TTC549 (cell line): ENCODE data around the gene SNW1.
"Not testable (repeated sequence)": the region's sequence is repeated elsewhere in the genome, so short reads cannot be mapped to it uniquely, and the experiment has no call there.

Source experiments
- FAIRE-seq: peaks from 2 replicates; lab custom pipeline; 2012; peaks lifted over from hg19 to GRCh38; lab: Jason Lieb, UNC

SNW1 gene

DNA sequence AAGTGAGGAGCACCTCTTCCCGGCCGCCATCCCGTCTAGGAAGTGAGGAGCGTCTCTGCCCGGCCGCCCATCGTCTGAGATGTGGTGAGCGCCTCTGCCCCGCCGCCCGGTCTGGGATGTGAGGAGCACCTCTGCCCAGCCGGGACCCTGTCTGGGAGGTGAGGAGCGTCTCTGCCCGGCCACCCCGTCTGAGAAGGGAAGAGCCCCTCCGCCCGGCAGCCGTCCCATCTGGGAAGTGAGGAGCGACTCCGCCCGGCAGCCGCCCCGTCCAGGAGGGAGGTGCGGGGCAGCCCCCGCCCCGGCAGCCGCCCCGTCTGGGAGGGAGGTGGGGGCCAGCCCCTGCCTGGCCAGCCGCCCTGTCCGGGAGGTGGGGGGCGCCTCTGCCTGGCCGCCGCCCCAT lies 13.5 kb downstream of the SNW1 start:
- FAIRE-seq, result not testable (repeated sequence)

DNA sequence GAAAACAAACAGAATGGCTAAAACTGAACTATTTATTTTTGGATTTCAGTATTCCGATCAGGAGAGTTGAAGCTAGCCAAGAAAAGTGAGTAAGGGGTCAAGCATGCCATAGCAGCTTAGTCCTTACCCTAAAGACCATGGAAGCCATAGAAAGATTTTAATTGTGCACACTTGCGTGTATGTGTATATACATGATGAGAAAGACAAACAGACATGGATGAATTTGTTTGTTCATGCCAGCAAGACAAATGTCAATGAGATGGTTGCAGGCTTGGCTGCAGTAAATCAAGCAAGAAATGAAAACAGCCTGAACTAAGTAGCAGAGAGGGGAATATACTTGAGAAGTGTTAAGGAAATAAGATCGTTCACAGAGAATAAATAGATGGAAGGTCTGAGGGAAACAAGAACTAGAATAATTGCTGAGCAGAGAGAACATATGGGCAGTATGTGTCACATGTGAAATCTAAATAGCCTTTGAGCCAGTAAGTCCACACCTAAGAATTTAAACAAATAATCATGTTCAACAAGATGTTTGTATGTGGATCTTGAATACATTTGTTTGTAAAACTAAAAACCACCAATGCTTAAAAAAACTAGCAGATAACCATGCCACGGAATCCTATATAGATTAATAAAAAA lies 14.8 kb downstream of the SNW1 start:
- no peak for FAIRE-seq

DNA sequence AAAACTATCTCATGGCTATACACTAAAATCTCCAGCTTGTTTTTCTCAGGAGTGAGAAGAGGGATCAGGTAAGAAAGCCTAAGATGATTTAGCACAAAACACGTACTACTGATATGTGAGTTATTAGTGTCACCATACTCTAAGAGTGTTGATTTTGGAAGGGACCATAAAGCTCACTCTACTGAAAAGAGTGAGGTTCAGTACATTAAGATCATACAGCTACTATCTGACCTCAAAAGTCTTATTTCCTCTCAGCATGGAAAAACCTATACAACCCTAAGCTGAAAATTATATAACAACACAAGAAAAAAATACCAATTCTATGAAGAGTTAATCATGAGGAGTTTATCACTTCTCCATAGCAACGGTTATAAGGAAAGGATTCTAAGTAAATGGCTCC lies 19.5 kb downstream of the SNW1 start:
- no peak for FAIRE-seq

- no peak for FAIRE-seq
Observed at GRCh38 chr14:77738559-77739250, 22.3 kb downstream of the SNW1 start.

DNA sequence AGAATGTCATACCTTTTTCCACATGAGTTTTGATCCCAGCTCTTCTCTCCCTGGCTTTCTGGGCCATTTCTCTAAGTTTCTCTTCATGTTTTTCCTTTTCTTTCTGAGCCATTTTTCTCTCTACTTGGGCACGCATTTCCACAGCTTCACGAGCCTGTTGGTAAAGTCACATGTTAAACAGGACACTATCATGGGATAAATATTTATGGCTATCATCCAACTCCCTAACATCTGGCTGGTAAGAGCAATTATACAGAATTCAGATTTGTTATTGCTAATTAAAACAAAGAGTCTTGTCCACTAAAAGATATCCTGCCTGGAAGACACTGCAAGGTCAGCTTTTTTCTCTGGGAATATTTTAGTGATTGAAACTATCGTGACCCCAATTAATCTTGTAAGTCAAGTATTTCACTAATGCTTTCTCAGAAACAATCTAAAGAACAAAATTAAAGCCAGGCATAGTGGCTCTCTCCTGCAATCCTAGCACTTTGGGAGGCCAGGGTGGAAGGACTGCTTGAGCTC lies 29.9 kb downstream of the SNW1 start:
- no peak for FAIRE-seq

DNA sequence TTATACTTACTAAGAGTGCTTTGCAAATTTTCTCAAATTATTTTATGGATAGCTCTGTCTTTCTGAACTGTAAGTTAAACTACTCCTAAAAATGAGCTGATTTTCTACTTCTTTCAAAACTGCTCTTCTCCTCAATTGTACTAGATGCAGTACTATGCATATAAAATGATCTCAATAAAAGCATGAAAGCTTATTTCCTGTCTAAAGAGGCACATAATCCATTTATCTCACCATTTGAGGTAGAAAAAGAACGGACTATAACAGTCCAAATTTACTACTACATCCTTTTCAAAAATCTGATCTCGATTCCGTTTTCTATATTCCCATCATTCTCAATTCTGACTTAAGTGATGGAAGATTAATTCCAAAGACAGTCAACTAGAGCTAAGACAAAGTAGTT lies 38.7 kb downstream of the SNW1 start:
- no peak for FAIRE-seq

- FAIRE-seq, result no peak
Observed at GRCh38 chr14:77721437-77721836, 39.5 kb downstream of the SNW1 start.

DNA sequence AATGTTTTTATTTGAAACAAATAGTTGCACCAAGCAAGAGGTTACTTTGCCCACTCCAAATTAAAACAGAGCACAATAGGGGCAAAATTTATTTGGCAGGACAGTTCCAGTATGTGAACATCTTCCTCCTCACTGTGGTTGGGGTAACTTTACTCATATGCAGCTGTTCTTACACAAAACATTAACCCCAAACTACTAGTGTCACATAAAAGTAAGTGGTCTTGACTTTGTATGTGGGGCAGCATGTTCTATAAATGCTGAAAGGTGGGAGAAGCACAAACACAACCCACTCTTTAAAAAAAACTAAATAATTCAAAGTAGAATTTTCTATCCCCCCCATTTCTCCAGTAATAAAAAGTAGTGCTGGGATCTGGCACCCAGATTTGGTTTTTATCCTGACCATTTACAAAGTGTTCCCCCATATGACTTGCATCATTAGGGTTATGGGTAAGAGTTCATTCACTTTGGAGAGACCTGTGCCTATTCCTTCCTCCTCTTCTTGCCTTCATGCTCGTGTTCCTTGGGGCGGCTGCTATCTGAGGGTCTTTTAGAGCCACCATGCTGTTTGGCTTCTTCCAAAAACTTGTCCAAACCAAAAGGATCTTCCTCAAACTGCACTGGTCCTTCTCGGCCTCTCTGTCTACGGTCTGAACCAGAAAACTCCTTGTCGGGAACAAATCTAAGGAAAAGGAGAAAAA lies 43.2 kb downstream of the SNW1 start:
- no peak for FAIRE-seq

DNA sequence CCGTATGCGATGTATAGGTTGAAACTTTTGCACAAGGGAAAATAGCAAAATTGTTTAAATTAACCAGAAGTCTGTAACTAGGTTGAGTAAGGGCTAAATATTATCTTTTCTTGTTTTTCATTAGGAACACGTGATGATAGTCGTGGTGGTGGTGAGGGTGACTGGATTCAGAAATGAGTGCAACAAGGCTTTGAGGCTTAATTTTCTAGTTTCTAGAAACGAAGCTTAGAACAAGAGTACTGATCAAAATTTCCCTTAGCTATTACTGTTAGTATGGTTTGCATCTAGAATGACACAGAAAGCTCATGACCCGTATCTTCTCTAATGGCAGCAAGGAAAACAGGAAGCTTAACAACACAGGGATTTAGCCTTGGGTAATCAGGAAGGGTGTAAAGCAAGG lies 46.0 kb downstream of the SNW1 start:
- FAIRE-seq, result no peak

- FAIRE-seq, result no peak
Observed at GRCh38 chr14:77710364-77710763, 50.6 kb downstream of the SNW1 start.

DNA sequence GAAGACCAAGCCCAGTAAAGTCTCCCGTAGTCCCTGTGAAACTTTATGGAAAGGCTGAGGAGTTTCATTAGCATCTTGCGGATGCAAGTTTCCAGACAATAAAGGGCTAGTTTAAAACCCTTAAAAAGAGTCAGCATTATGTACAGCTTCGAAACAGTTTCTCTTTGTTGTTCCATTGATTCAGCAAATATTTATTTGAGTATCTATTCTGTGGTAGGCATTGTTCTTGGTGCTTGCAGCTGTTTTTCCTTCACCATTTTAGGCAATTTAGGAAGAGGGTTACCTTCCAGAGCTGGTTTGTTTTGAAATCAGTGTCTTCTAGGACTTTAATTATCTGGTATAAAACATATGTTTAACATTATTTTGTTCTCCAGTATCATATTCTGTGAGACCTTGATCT lies 51.5 kb downstream of the SNW1 start:
- no peak for FAIRE-seq

DNA sequence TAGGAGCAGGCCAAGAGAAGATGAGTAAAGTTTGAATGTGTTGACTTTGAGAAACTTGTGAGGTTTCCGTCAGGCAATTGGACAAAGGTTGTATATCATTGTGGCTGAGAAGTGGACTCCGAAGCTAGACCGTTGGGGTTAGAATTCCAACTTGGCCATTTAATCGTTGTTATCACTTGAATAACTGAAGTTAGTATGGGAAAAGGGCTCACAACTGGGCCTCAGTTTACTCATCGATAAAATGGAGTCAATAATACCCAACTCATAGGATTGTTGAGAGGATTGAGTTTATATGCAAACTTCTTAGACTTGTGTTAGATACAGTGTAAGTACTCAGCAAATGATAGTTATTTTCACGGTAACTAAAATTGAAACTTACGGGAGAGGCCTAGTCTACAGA lies 52.2 kb downstream of the SNW1 start:
- no peak for FAIRE-seq

DNA sequence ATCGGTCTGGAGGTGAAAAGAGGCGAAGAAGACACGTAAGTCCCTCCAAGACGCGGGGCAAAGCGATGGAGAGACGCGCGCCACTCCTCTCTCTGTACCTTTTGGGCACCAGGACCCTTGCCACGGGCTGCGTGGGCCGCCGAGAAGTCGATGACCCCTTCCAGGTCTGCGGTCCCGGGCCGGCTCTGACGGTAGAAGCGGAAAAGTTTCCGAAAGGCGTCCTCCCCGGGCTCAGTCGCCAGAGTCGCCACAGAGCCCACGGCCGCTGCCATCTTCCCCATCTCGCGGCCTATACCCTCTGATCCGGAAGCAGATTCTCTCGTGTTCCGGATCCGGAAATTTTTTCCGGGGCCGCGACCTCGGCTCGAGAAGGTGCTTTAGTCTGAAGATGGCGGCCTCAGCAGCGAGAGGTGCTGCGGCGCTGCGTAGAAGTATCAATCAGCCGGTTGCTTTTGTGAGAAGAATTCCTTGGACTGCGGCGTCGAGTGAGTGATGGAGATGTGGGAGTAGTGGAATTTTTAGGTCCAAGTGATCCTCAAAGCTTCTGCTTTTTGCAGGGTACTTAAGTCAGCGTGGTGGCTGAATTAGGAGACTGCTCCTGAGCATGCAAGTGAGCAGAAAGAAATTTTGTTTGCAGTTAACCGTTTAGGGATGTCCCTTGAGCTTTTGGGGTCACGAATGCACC lies 53.1 kb downstream of the SNW1 start, which contains the start of the genes ALKBH1 and SLIRP:
ALKBH1 (minus strand) TSS at position 300 of the 685 bp plus-strand sequence; CDS start at position 281, 19 bp downstream.
SLIRP (plus strand) TSS at position 380 of the 685 bp plus-strand sequence; CDS start at position 389, 9 bp downstream.
- FAIRE-seq, result no peak

- FAIRE-seq, result no peak
Observed at GRCh38 chr14:77707355-77707723, 53.6 kb downstream of the SNW1 start.

DNA sequence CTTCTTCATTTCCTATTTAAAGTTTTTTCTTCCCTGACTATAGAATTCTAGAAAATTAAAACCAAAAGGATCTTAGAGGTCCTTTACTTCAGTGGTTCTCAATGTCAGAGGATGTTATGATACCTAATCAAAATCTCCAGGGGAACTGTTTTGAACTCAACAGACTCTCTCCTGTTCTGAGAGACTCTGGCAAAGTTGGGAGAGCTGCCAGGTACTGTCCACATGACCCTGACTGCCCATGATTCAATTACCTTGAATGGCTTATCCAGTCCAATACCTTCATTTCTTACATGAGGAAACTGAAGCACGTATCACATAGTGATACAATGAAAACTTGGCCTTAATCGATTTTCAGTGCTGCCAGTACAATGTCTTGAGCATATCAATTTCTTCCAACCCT lies 69.7 kb downstream of the SNW1 start:
- no peak for FAIRE-seq

- no peak for FAIRE-seq
Observed at GRCh38 chr14:77682158-77682553, 78.8 kb downstream of the SNW1 start.

- FAIRE-seq, result no peak
Observed at GRCh38 chr14:77681196-77682157, 79.5 kb downstream of the SNW1 start.

GRCh38 chr14:77674931-77675330 lies 86.0 kb downstream of the SNW1 start:
- no peak for FAIRE-seq

- no peak for FAIRE-seq
Observed at GRCh38 chr14:77673193-77673592, 87.8 kb downstream of the SNW1 start.
